CMK (cell line): ENCODE measurements around the gene RAB8B.

Experiments used
- DNase-seq: peaks from one replicate; pipeline ENCODE4 v3.0.0-alpha.2; 2010; ENCODE audit warnings: low read depth

The RAB8B gene

GRCh38 chr15:63313825-63314224 is 124.4 kb downstream of the RAB8B start:
- DNase-seq: no peak

- DNase-seq: no peak
Measured at GRCh38 chr15:63314409-63314808, 125.0 kb downstream of the RAB8B start.
